OCI-M2 (cell line): ENCODE data around the gene TAF10.

Source experiments
- DNase-seq: peaks from one replicate; lab custom pipeline; 2025; ENCODE audit not compliant: unreplicated experiment; lab: John Stamatoyannopoulos, UW

TAF10 gene

GRCh38 chr11:6586434-6587359 lies 25.3 kb downstream of the TAF10 start:
- no peak for DNase-seq

GRCh38 chr11:6584528-6584927 lies 27.5 kb downstream of the TAF10 start:
- DNase-seq, result no peak

GRCh38 chr11:6583584-6583983 lies 28.4 kb downstream of the TAF10 start:
- no peak for DNase-seq

- no peak for DNase-seq
These were observed 32.3 kb downstream of the TAF10 start for GRCh38 chr11:6579681-6580080.

- no peak for DNase-seq
These were observed 33.9 kb downstream of the TAF10 start for GRCh38 chr11:6578134-6578533.

GRCh38 chr11:6576471-6577373 lies 35.3 kb downstream of the TAF10 start:
- no peak for DNase-seq

- DNase-seq, result no peak
These were observed 37.0 kb downstream of the TAF10 start for GRCh38 chr11:6574816-6575715.

- no peak for DNase-seq
These were observed 39.8 kb downstream of the TAF10 start for GRCh38 chr11:6572215-6572614.

- no peak for DNase-seq
These were observed 40.5 kb downstream of the TAF10 start for GRCh38 chr11:6571434-6572008.

GRCh38 chr11:6570691-6571427 lies 41.2 kb downstream of the TAF10 start:
- DNase-seq, result no peak

GRCh38 chr11:6569706-6570105 lies 42.3 kb downstream of the TAF10 start:
- DNase-seq, result no peak

- no peak for DNase-seq
These were observed 43.7 kb downstream of the TAF10 start for GRCh38 chr11:6568191-6568918.

GRCh38 chr11:6567371-6567745 lies 44.7 kb downstream of the TAF10 start:
- no peak for DNase-seq

GRCh38 chr11:6566704-6567370 lies 45.2 kb downstream of the TAF10 start:
- no peak for DNase-seq

- no peak for DNase-seq
These were observed 45.9 kb downstream of the TAF10 start for GRCh38 chr11:6565988-6566703.

- no peak for DNase-seq
These were observed 46.7 kb downstream of the TAF10 start for GRCh38 chr11:6565325-6565724.

GRCh38 chr11:6563667-6564066 lies 48.3 kb downstream of the TAF10 start:
- no peak for DNase-seq

- no peak for DNase-seq
These were observed 48.8 kb downstream of the TAF10 start for GRCh38 chr11:6563121-6563619.
